A673 (cell line): Measurements from ENCODE around the gene COLGALT1.

Source experiments
- EZH2 ChIP-seq: fragments of 200-600 bp; sonication (generic); IDR thresholded peaks from 2 replicates; pipeline ENCODE4 v1.6.1; 2017; ENCODE audit warnings: borderline replicate concordance, low read depth, mild to moderate bottlenecking, mixed read lengths, antibody characterized with exemption, low read length; ENCODE audit not compliant: poor library complexity, severe bottlenecking
- TF ChIP-seq, protein P1 (sequence below): fragments of 300-800, 200-600 bp; sonication (generic); conservative IDR thresholded peaks from 2 replicates; pipeline ENCODE4 v1.5.1; 2017; ENCODE audit warnings: low read depth, mild to moderate bottlenecking, antibody characterized with exemption, low read length, moderate library complexity, mixed read lengths

DNA sequence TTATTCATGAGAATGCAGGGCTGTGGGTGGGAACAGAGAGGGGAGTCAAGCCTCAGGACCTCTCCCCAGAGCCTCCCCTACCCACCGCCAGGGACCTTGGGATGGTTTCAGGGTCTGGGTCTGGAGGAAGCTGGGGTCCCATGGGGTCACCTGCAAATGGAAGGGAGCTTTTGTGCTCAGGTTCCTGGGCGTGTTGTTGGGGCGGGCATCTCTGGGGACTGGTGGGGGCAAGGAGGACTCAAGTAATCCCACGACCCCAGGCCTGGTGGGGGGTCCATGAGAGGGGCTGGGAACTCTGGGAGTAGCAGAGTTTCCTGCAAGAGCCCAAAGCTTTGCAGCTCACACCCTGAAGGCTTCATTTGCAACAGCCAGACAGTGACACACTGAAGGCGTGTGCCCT, 72.5 kb downstream of the COLGALT1 start:
- TF ChIP-seq, protein P1, sequence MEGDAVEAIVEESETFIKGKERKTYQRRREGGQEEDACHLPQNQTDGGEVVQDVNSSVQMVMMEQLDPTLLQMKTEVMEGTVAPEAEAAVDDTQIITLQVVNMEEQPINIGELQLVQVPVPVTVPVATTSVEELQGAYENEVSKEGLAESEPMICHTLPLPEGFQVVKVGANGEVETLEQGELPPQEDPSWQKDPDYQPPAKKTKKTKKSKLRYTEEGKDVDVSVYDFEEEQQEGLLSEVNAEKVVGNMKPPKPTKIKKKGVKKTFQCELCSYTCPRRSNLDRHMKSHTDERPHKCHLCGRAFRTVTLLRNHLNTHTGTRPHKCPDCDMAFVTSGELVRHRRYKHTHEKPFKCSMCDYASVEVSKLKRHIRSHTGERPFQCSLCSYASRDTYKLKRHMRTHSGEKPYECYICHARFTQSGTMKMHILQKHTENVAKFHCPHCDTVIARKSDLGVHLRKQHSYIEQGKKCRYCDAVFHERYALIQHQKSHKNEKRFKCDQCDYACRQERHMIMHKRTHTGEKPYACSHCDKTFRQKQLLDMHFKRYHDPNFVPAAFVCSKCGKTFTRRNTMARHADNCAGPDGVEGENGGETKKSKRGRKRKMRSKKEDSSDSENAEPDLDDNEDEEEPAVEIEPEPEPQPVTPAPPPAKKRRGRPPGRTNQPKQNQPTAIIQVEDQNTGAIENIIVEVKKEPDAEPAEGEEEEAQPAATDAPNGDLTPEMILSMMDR = no peak
- TF ChIP-seq EZH2 = no peak
